ENCODE data around the gene TMEM245.
A peak's percentile ranks its signal among the peaks of the same experiment; 100 is the strongest.

Gene TMEM245

GRCh38 chr9:109119439-109120203 is at the start of gene TMEM245:
TSS of gene TMEM245 (minus strand) at chr9:109119947. CDS start at chr9:109119913, 34 bp downstream.
- peak; percentile 85 to 92 for DNase-seq (ENCODE audit: low read depth in 2 of 2)

- no peak for DNase-seq (ENCODE audit: low read depth in 2 of 2)
Observed at GRCh38 chr9:109168170-109168569, 48.4 kb upstream of the TMEM245 start.

- DNase-seq (ENCODE audit: low read depth in 2 of 2) = no peak
Observed at GRCh38 chr9:109167716-109168115, 48.0 kb upstream of the TMEM245 start.

- DNase-seq (ENCODE audit: low read depth in 2 of 2) = no peak
Observed at GRCh38 chr9:109166771-109167601, 47.2 kb upstream of the TMEM245 start, which contains the start of gene FRRS1L. TSS of gene FRRS1L (minus strand) at chr9:109167249. CDS start at chr9:109167138, 111 bp downstream.

GRCh38 chr9:109166171-109166770 is 46.5 kb upstream of the TMEM245 start:
- no peak for DNase-seq (ENCODE audit: low read depth in 2 of 2)

- no peak for DNase-seq (ENCODE audit: low read depth in 2 of 2)
Observed at GRCh38 chr9:109164042-109164441, 44.3 kb upstream of the TMEM245 start.

GRCh38 chr9:109163194-109163593 is 43.4 kb upstream of the TMEM245 start:
- no peak for DNase-seq (ENCODE audit: low read depth in 2 of 2)

GRCh38 chr9:109162677-109163076 is 42.9 kb upstream of the TMEM245 start:
- no peak for DNase-seq (ENCODE audit: low read depth in 2 of 2)

- DNase-seq (ENCODE audit: low read depth in 2 of 2) = no peak
Observed at GRCh38 chr9:109161471-109161870, 41.7 kb upstream of the TMEM245 start.

GRCh38 chr9:109159583-109159982 is 39.8 kb upstream of the TMEM245 start:
- DNase-seq (ENCODE audit: low read depth in 2 of 2) = no peak

GRCh38 chr9:109158651-109159050 is 38.9 kb upstream of the TMEM245 start:
- no peak for DNase-seq (ENCODE audit: low read depth in 2 of 2)

GRCh38 chr9:109156708-109157107 is 37.0 kb upstream of the TMEM245 start:
- no peak for DNase-seq (ENCODE audit: low read depth in 2 of 2)

- no peak for DNase-seq (ENCODE audit: low read depth in 2 of 2)
Observed at GRCh38 chr9:109150925-109151545, 31.3 kb upstream of the TMEM245 start.

GRCh38 chr9:109149722-109150121 is 30.0 kb upstream of the TMEM245 start:
- no peak for DNase-seq (ENCODE audit: low read depth in 2 of 2)

GRCh38 chr9:109149089-109149488 is 29.3 kb upstream of the TMEM245 start:
- DNase-seq (ENCODE audit: low read depth in 2 of 2) = no peak

- no peak for DNase-seq (ENCODE audit: low read depth in 2 of 2)
Observed at GRCh38 chr9:109145051-109145450, 25.3 kb upstream of the TMEM245 start.

GRCh38 chr9:109143881-109144562 is 24.3 kb upstream of the TMEM245 start:
- no peak for DNase-seq (ENCODE audit: low read depth in 2 of 2)

- no peak for DNase-seq (ENCODE audit: low read depth in 2 of 2)
Observed at GRCh38 chr9:109141375-109141774, 21.6 kb upstream of the TMEM245 start.

- DNase-seq (ENCODE audit: low read depth in 2 of 2) = no peak
Observed at GRCh38 chr9:109139851-109140250, 20.1 kb upstream of the TMEM245 start.

- DNase-seq (ENCODE audit: low read depth in 2 of 2) = no peak
Observed at GRCh38 chr9:109138421-109138820, 18.7 kb upstream of the TMEM245 start.

- no peak for DNase-seq (ENCODE audit: low read depth in 2 of 2)
Observed at GRCh38 chr9:109134167-109134578, 14.4 kb upstream of the TMEM245 start.
